Neuronal stem cell (in vitro differentiated cells): ENCODE results near the gene CPT1A.
A peak's percentile ranks its signal among the peaks of the same experiment; 100 is the strongest.

Experiments
- DNase-seq: peaks from one replicate; pipeline ENCODE4 v3.0.0-alpha.2; 2013; ENCODE audit warnings: low spot score
- H2AFZ ChIP-seq: one replicate; pipeline ENCODE4 v1.6.1; 2013; ENCODE audit warnings: mild to moderate bottlenecking, low read length, inconsistent platforms
- H2AK5ac ChIP-seq: 2 replicates; pipeline ENCODE4 v1.6.1; 2013; ENCODE audit warnings: low read depth, mild to moderate bottlenecking, inconsistent platforms, low read length, moderate library complexity, mixed read lengths
- H2BK120ac ChIP-seq: 2 replicates; pipeline ENCODE4 v1.6.1; 2013; ENCODE audit warnings: low read depth, mild to moderate bottlenecking, inconsistent platforms, low read length, moderate library complexity, mixed read lengths
- H2BK12ac ChIP-seq: one replicate; pipeline ENCODE4 v1.6.1; 2013; ENCODE audit warnings: low read length, inconsistent platforms
- H2BK15ac ChIP-seq: 2 replicates; pipeline ENCODE4 v1.6.1; 2013; ENCODE audit warnings: mild to moderate bottlenecking, low read length, inconsistent platforms, mixed read lengths
- H2BK5ac ChIP-seq: one replicate; pipeline ENCODE4 v1.6.1; 2013; ENCODE audit warnings: inconsistent platforms, mild to moderate bottlenecking, low read length, moderate library complexity
- H3K14ac ChIP-seq: one replicate; pipeline ENCODE4 v1.6.1; 2013; ENCODE audit warnings: low read length, inconsistent platforms
- H3K18ac ChIP-seq: 2 replicates; pipeline ENCODE4 v1.6.1; 2013; ENCODE audit warnings: low read length, inconsistent platforms
- H3K23ac ChIP-seq: 2 replicates; pipeline ENCODE4 v1.6.1; 2013; ENCODE audit warnings: low read depth, mild to moderate bottlenecking, mixed read lengths, low read length, inconsistent platforms; ENCODE audit not compliant: poor library complexity
- H3K27ac ChIP-seq: replicated peaks from 3 replicates; pipeline ENCODE4 v1.5.1; 2013; ENCODE audit warnings: low read length, inconsistent platforms
- H3K27me3 ChIP-seq, 3 experiments: 2 replicates each; pipeline ENCODE4 v1.6.1; 2013; ENCODE audit warnings: low read length in 3 of 3, mild to moderate bottlenecking in 2 of 3, inconsistent platforms in 1 of 3, low read depth in 1 of 3, mixed read lengths in 1 of 3, moderate library complexity in 1 of 3; ENCODE audit not compliant: control insufficient read depth in 3 of 3, insufficient read depth in 3 of 3
- H3K36me3 ChIP-seq, 2 donors: replicated peaks in 1 of 2; 2 replicates each; pipeline ENCODE4 v1.6.1; 2013; ENCODE audit warnings: low read length in 2 of 2; ENCODE audit not compliant: control insufficient read depth in 2 of 2, insufficient read depth in 2 of 2
- H3K4ac ChIP-seq: 2 replicates; pipeline ENCODE4 v1.6.1; 2013; ENCODE audit warnings: inconsistent platforms, mild to moderate bottlenecking, low read length, moderate library complexity
- H3K4me1 ChIP-seq, 2 donors: 1 replicate in 1 of 2; 2 replicates in 1 of 2; pipeline ENCODE4 v1.6.1; 2013; ENCODE audit warnings: low read length in 2 of 2, low read depth in 1 of 2; ENCODE audit not compliant: control insufficient read depth in 2 of 2, insufficient read depth in 1 of 2
- H3K4me2 ChIP-seq: one replicate; pipeline ENCODE4 v1.6.1; 2013; ENCODE audit warnings: mild to moderate bottlenecking, low read length, inconsistent platforms; ENCODE audit not compliant: insufficient read depth, poor library complexity, severe bottlenecking
- H3K4me3 ChIP-seq, 2 donors: 2 replicates each; pipeline ENCODE4 v1.5.1; 2013; ENCODE audit warnings: low read length in 2 of 2, mild to moderate bottlenecking in 2 of 2, inconsistent platforms in 1 of 2, moderate library complexity in 1 of 2
- H3K79me1 ChIP-seq: one replicate; pipeline ENCODE4 v1.6.1; 2013; ENCODE audit warnings: low read depth, mild to moderate bottlenecking, inconsistent platforms, low read length, moderate library complexity
- H3K9ac ChIP-seq: one replicate; pipeline ENCODE4 v1.6.1; 2013; ENCODE audit warnings: mild to moderate bottlenecking, low read depth, low read length, inconsistent platforms; ENCODE audit not compliant: poor library complexity
- H3K9me3 ChIP-seq, 2 donors: replicated peaks in 1 of 2; 2 replicates each; pipeline versions ENCODE3 to v1.6.1; 2013; ENCODE audit warnings: low read length in 2 of 2, mild to moderate bottlenecking in 2 of 2, inconsistent platforms in 1 of 2, low read depth in 1 of 2, mixed read lengths in 1 of 2, moderate library complexity in 1 of 2; ENCODE audit not compliant: control insufficient read depth in 2 of 2, insufficient read depth in 1 of 2
- H4K8ac ChIP-seq: one replicate; pipeline ENCODE4 v1.6.1; 2013; ENCODE audit warnings: low read depth, mild to moderate bottlenecking, inconsistent platforms, low read length, moderate library complexity
- H4K91ac ChIP-seq: one replicate; pipeline ENCODE4 v1.6.1; 2013; ENCODE audit warnings: low read length, low read depth, mild to moderate bottlenecking, inconsistent platforms; ENCODE audit not compliant: poor library complexity
- WGBS, 2 donors: extraction: QIAGEN DNeasy Blood & Tissue Kit; methylation state at CpG; one replicate each; pipeline ENCODE4 v1.1.7; 2013; ENCODE audit warnings: missing lambda C conversion rate in 2 of 2, mixed read lengths in 1 of 2; ENCODE audit not compliant: insufficient read length in 2 of 2, insufficient replicate concordance in 1 of 2; ENCODE audit errors: extremely low coverage in 2 of 2; 5-methylcytosine and 5-hydroxymethylcytosine counted together

CPT1A gene

GRCh38 chr11:68743539-68743938, 98.2 kb downstream of the CPT1A start:
- Histone ChIP-seq H3K79me1 (no peaks in the 10 kb centered on the region), H3K27me3 (no peaks in the 10 kb centered on the region), H3K27ac (no peak overlapping the region), H3K9me3 (no peaks in the 10 kb centered on the region), H4K8ac (no peak overlapping the region), H3K9ac (no peak overlapping the region), H2AFZ (no peak overlapping the region), H3K4me2 (no peak overlapping the region), H3K18ac (no peak overlapping the region), H3K4me3 (no peak overlapping the region), H2BK12ac (no peak overlapping the region), H3K23ac (no peak overlapping the region), H2AK5ac (no peak overlapping the region), H3K4ac (no peak overlapping the region), H2BK120ac (no peak overlapping the region), H4K91ac (no peak overlapping the region), H3K14ac (no peak overlapping the region), H2BK15ac (no peak overlapping the region), H3K4me1 (peaks cover 10 to 17% of the 10 kb centered on the region in 2 donors), H2BK5ac (no peak overlapping the region), H3K36me3 (no peaks in the 10 kb centered on the region)
- no peak for DNase-seq
- no CpG with 5 or more reads among the region's 3 CpGs for WGBS, 2 donors

- no CpG with 5 or more reads among the region's 7 CpGs for WGBS, 2 donors
- H3K27me3 ChIP-seq, result no peaks in the 10 kb centered on the region
These were observed 100.3 kb downstream of the CPT1A start for GRCh38 chr11:68741463-68741862.

GRCh38 chr11:68735646-68736045, 106.1 kb downstream of the CPT1A start:
- no peaks in the 10 kb centered on the region for H3K79me1 ChIP-seq
- peaks cover 0 to 1% of the 10 kb centered on the region in 2 donors for H3K4me1 ChIP-seq
- no peak overlapping the region for H3K18ac ChIP-seq
- peaks cover 0 to 14% (median 0%) of the 10 kb centered on the region in 3 experiments for H3K27me3 ChIP-seq
- no peak overlapping the region for H3K4ac ChIP-seq
- no peak overlapping the region for H4K91ac ChIP-seq
- no peak overlapping the region for H3K27ac ChIP-seq
- no peak overlapping the region for H2BK5ac ChIP-seq
- no peak overlapping the region for H2AK5ac ChIP-seq
- no peak for DNase-seq
- WGBS, 2 donors, result no CpG with 5 or more reads among the region's 6 CpGs
- H3K9me3 ChIP-seq, result no peaks in the 10 kb centered on the region
- H3K4me3 ChIP-seq, result no peak overlapping the region
- no peak overlapping the region for H2BK15ac ChIP-seq
- H3K9ac ChIP-seq, result no peak overlapping the region
- no peaks in the 10 kb centered on the region for H3K36me3 ChIP-seq
- H3K14ac ChIP-seq, result no peak overlapping the region
- no peak overlapping the region for H2BK120ac ChIP-seq
- H4K8ac ChIP-seq, result no peak overlapping the region
- H3K4me2 ChIP-seq, result no peak overlapping the region
- no peak overlapping the region for H3K23ac ChIP-seq
- no peak overlapping the region for H2BK12ac ChIP-seq
- no peak overlapping the region for H2AFZ ChIP-seq

More at GRCh38 chr11:68741463-68741862, 100.3 kb downstream of the CPT1A start:
- no peak overlapping the region for H3K27ac ChIP-seq
- no peaks in the 10 kb centered on the region for H3K79me1 ChIP-seq
- H4K91ac ChIP-seq, result no peak overlapping the region
- H2BK15ac ChIP-seq, result no peak overlapping the region
- peaks cover 9 to 10% of the 10 kb centered on the region in 2 donors for H3K4me1 ChIP-seq
- H2BK5ac ChIP-seq, result no peak overlapping the region
- no peak overlapping the region for H3K23ac ChIP-seq
- H2BK12ac ChIP-seq, result no peak overlapping the region
- H3K4ac ChIP-seq, result no peak overlapping the region
- H4K8ac ChIP-seq, result no peak overlapping the region
- DNase-seq, result no peak
- H2AFZ ChIP-seq, result peak overlapping the region; percentile 61
- H3K4me2 ChIP-seq, result no peak overlapping the region
- no peak overlapping the region for H3K14ac ChIP-seq
- H2AK5ac ChIP-seq, result no peak overlapping the region
- H3K9ac ChIP-seq, result no peak overlapping the region
- H3K36me3 ChIP-seq, result no peaks in the 10 kb centered on the region
- H3K4me3 ChIP-seq, result no peak overlapping the region
- no peaks in the 10 kb centered on the region for H3K9me3 ChIP-seq
- H2BK120ac ChIP-seq, result no peak overlapping the region
- no peak overlapping the region for H3K18ac ChIP-seq

GRCh38 chr11:68735125-68735524, 106.6 kb downstream of the CPT1A start:
- H3K9me3 ChIP-seq, result no peaks in the 10 kb centered on the region
- no peak overlapping the region for H3K9ac ChIP-seq
- no peak overlapping the region for H3K14ac ChIP-seq
- no peak overlapping the region for H3K4me3 ChIP-seq
- no peak overlapping the region for H2AK5ac ChIP-seq
- H2BK12ac ChIP-seq, result no peak overlapping the region
- H2BK120ac ChIP-seq, result no peak overlapping the region
- no peak overlapping the region for H3K4me2 ChIP-seq
- no peak overlapping the region for H3K23ac ChIP-seq
- H2BK15ac ChIP-seq, result no peak overlapping the region
- H3K4ac ChIP-seq, result no peak overlapping the region
- H3K79me1 ChIP-seq, result no peaks in the 10 kb centered on the region
- H4K8ac ChIP-seq, result no peak overlapping the region
- H4K91ac ChIP-seq, result no peak overlapping the region
- no peak overlapping the region for H3K18ac ChIP-seq
- WGBS, 2 donors, result no CpG with 5 or more reads among the region's 6 CpGs
- no peaks in the 10 kb centered on the region for H3K36me3 ChIP-seq
- H3K4me1 ChIP-seq, result peaks cover 0 to 1% of the 10 kb centered on the region in 2 donors
- no peak overlapping the region for H3K27ac ChIP-seq
- peaks cover 0 to 14% (median 0%) of the 10 kb centered on the region in 3 experiments for H3K27me3 ChIP-seq
- H2BK5ac ChIP-seq, result no peak overlapping the region
- DNase-seq, result no peak
- H2AFZ ChIP-seq, result peak overlapping the region; percentile 31
